Activated CD8-positive, alpha-beta memory T cell treated with anti-CD3 and anti-CD28 coated beads for 1 hour (primary cell): ENCODE data around the gene WNT1.

Experiments used
- DNase-seq, 2 donors: peaks; one replicate each; pipeline ENCODE4 v3.0.0-alpha.2; 2020; ENCODE audit warnings: low read depth in 1 of 2; ENCODE audit errors: extremely low read depth in 1 of 2

Gene WNT1

GRCh38 chr12:48978291-48978740 lies at the start of gene WNT1:
WNT1 (plus strand) TSS chr12:48978322; CDS start chr12:48978651, 329 bp downstream.
- DNase-seq: no peak

- no peak for DNase-seq
Measured at GRCh38 chr12:48929551-48929950, 48.6 kb upstream of the WNT1 start.

GRCh38 chr12:48930475-48930874 lies 47.6 kb upstream of the WNT1 start:
- DNase-seq: no peak

- DNase-seq: no peak
Measured at GRCh38 chr12:48932878-48933277, 45.2 kb upstream of the WNT1 start.

GRCh38 chr12:48933664-48934311 lies 44.3 kb upstream of the WNT1 start:
- DNase-seq: no peak

GRCh38 chr12:48934312-48934706 lies 43.8 kb upstream of the WNT1 start:
- DNase-seq: no peak

GRCh38 chr12:48936379-48936979 lies 41.6 kb upstream of the WNT1 start:
- DNase-seq: peak; percentile 70 to 78

GRCh38 chr12:48937170-48937569 lies 41.0 kb upstream of the WNT1 start:
- DNase-seq: no peak

- no peak for DNase-seq
Measured at GRCh38 chr12:48938805-48939204, 39.3 kb upstream of the WNT1 start.

- no peak for DNase-seq
Measured at GRCh38 chr12:48940181-48940580, 37.9 kb upstream of the WNT1 start.

GRCh38 chr12:48943221-48943620 lies 34.9 kb upstream of the WNT1 start:
- no peak for DNase-seq

GRCh38 chr12:48946205-48946604 lies 31.9 kb upstream of the WNT1 start:
- DNase-seq: no peak

- no peak for DNase-seq
Measured at GRCh38 chr12:48946943-48947342, 31.2 kb upstream of the WNT1 start.

- no peak for DNase-seq
Measured at GRCh38 chr12:48947727-48948126, 30.4 kb upstream of the WNT1 start.

GRCh38 chr12:48952691-48953090 lies 25.4 kb upstream of the WNT1 start:
- DNase-seq: no peak

- no peak for DNase-seq
Measured at GRCh38 chr12:48954061-48954460, 24.1 kb upstream of the WNT1 start.

GRCh38 chr12:48954841-48955501 lies 23.2 kb upstream of the WNT1 start:
- no peak for DNase-seq

GRCh38 chr12:48956279-48957140 lies 21.6 kb upstream of the WNT1 start:
- no peak for DNase-seq

GRCh38 chr12:48957141-48958048 lies 20.7 kb upstream of the WNT1 start, which contains the start of gene ARF3:
ARF3 (minus strand) TSS chr12:48957487; CDS start chr12:48941095, 16,392 bp downstream.
- peak; percentile 77 to 85 for DNase-seq

- no peak for DNase-seq
Measured at GRCh38 chr12:48958049-48958388, 20.1 kb upstream of the WNT1 start.
